GM19023 (cell line): ENCODE data around the gene SH2B2.

Experiments used
- ATAC-seq: cut with Tn5 transposase; IDR thresholded peaks from one replicate; pipeline ENCODE4 v1.9.1; 2021; ENCODE audit warnings: mild to moderate bottlenecking, moderate library complexity; ENCODE audit not compliant: unreplicated experiment

The SH2B2 gene

DNA sequence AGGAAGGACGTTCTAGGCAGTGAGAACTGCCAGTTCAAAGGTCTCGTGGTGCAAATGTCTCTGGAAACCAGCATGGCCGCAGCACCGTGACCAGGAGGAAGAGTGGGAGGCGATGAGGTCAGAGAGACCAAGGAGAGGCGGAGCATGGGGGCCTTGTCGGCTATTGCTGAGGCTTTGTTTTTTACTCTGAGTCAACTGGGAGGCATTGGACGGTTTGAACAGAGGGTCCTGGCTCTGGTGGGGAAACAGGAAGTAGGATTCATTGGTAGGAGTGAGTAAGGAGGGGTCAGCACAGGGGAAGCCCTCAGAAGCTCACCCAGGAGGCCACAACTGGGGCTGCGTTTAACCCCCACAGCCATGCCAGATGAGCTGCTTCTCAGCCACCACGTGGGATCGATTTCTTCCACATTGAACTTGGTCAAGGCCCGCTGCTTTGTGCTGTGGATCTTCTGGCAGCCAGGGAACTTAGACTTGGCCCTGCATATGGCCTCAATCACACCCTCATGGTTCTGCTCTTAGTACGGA, 22.2 kb upstream of the SH2B2 start:
- ATAC-seq = no peak

DNA sequence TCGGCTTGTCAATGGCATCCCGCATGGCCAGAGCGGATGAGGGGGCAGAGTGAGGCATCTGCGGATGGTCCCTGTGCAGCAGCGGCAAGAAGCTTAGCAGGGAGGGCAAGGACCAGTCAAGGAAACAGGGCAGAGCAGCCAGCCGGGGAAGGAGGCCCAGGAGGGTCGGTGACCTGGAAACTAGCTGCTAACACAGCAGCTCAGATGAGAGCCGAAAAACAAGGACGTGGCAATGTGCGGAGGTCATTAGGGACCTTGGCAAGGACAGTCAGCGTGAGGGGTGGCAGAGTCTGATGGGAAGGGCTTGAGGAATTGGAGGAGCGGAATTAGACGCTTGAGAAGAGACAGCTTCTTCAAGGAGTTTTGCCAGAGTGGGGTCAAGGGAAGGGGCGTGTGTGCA, 20.1 kb upstream of the SH2B2 start:
- no peak for ATAC-seq

DNA sequence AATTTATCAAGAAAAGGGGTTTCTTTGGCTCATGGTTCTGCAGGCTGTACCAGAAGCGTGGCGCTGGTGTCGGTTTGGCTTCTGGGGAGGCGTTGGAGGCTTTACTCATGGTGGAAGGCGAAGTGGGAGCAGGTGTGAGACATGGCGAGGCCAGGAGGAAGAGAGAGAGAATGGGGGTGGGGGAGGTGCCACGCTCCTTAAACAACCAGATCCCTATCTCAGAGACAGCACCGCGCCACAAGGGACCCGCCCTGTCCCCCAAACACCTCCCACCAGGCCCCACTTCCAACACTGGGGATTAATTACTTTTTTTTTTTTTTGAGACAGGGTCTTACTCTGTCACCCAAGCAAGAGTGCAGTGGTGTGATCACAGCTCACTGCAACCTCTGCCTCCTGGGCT, 18.0 kb upstream of the SH2B2 start:
- no peak for ATAC-seq

DNA sequence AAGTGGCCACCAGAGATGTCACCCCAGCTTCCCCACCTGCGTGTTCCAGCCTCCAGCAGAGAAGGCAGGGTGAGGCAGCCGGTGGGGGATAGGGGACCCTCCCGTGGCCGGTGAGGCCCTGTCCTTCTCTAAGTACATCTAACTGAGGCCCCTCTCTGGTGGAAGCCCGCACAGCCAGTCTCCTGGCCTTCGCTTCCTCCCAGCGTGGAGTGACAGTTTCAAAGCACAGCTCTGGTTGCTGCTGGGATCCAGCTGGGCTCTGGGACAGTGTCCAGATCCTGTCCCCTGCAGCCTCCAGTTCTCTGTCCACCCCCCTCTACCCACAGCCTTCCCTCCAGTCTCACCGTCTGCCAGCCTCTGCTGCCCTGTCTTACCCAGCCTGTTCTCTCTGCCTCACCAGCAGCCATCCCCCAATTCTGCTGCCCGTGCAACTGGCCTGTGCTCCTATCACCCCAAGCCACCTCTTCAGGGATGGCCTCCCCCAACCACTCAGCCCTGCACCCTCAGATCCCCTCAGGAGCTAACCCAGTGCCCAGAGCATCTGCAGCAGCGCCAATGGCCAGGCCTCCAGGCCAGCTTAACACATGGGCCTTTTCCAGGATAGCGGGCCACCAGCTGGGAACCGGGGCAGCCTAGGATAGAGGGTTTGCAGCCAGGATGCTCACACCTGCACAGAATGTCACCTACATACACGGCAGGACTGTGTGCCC, 16.3 kb upstream of the SH2B2 start:
- ATAC-seq = no peak

DNA sequence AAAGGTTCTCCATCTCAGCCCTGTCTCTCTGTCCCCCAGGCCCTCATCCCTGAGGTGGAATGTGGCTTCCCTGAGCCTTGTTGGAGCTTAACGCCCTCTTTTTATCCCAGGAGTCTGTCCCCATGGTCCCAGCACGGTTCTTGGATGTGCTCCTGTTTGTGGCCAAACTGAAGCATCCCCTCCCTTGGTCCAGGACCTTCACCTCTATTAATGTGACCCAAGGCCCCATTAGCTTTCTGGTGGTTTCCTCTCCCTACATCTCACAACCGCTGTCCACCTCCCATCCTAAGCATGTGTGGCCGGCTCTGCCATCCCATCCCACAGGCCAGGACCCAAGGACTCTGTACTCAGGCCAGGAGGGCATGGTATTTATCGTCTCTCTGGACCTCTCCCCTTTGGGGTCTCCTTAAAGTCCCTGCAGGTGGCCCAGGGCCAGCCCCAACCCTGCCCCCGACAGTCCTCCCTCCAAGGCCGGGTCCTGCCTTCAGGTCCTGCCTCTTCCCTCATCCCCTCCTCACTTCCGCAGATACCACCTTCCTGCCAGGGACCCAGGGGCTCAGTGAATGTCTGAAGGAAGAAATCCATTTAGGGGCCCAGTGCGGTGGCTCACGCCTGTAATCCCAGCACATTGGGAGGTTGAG, 15.4 kb upstream of the SH2B2 start:
- ATAC-seq = no peak

DNA sequence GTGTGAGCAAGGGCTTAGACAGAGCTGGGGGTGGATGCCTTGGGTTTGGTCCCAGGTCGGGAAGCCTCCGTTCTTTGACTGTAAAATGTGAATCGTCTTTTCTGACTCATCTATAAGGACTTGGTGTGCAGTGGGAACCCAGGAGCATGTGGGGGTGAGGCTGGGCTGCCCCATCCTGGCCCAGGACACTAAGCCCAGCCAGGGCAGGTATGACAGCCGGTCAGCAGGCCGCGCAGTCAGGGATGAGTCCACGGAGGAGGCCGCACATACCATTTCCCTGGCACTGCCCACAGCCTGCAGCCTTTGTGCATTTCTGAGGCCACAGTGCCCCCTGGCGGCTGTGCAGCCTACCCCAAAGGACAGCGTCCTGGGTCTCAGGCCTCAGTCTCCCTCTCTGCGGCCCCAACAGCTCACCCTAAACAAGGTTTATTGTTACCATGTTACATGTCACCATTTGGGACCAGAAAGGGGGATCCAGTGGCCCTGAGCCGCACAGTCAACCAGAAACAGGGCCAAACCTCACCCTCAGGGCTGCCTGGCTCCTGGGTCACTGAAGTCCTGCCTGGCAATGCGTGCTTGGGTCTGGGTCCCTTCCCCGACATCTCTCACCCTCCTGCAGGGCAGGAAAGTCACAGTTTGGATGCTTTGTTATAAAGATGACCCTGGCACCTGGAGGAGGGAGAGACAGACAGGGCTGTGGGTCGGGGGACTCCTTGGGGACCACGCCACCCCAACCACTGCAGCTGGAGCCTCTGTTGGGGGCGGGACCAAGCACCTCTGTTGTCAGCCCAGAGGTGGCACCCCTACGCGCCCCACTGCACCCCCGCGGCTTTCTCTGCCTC, 14.4 kb upstream of the SH2B2 start:
- peak; percentile 63 for ATAC-seq

DNA sequence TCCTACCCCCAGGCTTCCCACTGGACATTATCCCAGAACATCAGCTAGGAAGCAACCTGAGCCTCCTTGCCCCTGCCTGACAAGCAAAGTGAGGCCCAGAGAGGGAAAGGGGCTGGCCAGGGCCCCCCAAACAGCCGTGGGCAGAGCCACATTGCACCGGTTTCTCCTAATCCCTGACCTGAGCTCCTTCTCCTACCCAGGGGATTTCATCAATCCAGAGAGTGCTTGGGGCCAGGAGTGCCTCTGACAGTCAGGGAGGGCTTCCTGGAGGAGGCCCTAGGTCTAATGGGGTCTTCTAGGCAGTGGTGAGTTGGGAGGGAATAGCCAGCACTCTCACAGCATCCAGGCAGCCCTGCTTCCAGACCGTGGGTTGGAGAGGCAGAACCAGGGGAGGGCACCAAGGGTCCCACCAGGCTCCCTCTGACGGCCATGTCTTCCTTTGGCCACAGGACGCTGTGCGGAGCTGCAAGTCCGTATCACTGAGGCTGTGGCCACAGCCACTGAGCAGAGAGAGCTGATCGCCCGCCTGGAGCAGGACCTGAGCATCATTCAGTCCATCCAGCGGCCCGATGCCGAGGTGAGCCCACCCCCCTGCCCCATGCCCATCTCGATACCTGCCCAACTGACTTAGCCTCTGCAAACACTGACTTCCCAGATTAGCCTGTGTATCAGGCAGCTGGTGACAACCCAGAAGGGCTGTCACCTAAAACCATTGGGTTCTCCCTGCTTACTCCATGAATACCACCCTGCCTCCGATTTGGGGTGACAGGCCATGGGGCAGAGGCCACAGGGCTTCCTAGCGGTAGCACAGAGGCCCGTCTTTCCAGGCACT, 13.5 kb upstream of the SH2B2 start:
- ATAC-seq = no peak

DNA sequence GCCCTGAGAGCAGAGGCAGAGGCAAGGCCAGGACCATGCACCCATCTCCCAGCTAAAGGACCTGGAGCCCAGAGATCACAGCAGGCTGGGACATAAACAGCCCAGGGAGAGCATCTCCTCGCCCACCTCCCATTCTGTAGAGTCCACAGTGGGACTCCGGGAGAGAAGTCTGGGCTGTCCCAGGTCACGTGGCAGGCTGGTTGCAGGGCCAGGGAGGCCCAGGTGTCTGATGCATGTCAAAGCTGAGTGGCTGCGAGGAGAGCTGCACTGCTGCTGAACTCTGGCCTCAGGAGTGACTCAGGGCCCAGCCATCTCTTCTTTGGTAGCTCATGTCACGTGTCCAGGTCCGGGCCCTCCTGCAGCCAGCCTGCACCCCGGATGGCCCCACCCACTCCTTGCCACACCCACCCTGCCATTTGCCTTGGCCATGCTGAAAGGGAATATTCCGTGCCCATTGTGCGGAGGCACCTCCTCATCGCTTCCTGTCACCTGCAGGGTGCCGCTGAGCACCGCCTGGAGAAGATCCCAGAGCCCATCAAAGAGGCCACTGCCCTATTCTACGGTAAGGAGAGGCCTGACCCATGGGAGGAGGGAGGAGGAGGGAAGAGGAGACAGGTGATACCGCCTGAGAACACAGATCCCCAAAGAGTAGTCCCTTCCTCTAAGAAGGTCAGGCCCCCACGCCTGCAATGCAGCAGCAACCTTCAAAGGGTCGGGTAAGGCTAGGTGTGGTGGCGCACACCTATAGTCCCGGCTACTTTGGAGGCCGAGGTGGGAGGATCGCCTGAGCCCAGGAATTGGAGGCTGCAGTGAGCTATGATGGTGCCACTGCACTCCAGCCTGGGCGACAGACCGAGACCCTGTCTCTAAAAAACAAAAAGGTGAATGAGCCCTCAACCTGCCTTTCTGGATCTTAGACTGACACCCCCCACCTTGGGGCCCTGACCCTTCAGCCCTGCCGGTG, 12.6 kb upstream of the SH2B2 start:
- no peak for ATAC-seq

DNA sequence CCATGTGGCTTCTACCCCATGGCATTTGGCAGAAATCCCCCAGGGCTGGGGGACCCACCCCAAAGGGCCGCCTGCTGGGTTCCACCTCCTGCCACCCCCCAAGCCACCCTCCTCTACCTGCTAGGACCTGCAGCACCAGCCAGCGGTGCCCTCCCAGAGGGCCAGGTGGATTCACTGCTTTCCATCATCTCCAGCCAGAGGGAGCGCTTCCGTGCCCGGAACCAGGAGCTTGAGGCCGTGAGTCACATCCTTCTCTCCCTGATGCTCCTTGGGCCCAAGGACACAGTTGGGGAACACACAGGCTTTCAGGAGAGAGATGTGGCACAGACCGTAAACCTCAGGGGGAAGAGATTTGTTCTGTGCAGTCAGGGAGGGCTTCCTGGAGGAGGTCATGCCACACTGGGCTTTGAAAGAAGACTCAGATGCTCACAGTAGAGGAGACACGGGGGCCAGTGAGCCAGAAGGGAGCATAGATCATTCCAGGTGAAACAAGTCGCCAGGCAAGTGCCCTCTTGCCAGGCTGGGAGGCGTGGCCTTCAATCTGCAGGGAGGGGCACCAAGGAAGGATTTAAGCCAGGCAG, 11.5 kb upstream of the SH2B2 start:
- no peak for ATAC-seq

DNA sequence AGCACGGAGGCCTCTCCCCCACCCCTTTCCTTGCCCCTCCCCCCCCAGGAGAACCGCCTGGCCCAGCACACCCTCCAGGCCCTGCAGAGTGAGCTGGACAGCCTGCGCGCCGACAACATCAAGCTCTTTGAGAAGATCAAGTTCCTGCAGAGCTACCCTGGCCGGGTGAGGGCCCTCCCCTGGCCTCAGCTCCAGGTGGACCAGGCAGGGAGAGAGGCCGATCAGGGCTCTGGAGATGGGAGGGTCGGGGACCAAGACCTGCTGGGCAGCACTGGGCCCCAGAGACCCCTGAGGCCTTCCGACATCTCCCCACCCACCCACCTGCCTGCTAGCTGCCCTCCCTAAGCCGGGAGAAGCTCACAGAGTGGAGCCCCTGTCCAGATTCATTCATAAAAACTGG, 8.8 kb upstream of the SH2B2 start:
- ATAC-seq = no peak

DNA sequence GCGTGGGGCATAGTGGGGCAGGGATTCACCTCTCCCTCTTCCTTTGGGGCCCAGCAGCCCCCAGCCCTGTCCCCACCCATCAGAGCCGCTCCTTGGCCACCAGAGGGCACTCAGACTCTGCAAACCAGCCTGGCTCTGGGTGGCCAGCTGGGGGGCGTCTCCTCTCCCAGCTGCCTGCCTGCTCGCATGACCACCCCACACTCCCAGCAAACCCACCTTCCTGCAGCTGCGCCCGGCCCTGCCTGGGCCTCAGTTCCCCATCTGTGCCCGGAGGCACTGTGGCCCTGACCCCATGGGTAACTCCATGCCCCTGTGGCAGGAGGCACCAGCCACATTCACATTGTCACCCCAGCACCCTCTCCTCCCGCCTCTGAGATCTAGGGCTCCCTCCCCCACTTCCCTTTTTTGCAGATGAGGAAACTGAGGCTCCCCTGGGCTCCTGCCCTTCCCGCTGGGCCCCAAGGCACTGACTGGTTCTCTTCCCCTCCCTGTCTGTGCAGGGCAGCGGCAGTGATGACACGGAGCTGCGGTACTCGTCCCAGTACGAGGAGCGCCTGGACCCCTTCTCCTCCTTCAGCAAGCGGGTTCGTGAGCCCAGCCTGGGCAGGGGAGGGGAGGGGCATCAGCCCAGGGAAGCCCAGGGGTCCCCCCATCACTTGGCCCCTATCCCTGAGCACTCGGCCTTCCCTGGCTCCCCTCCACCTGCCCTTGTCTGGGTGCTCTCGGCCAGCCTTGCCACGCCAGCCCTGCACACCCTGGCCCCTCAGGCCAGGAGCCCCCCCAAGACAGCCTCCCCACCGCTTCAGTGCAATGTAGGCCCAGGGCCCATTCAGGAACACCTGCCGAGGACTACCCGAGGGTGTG, 6.9 kb upstream of the SH2B2 start:
- peak; percentile 59 for ATAC-seq

DNA sequence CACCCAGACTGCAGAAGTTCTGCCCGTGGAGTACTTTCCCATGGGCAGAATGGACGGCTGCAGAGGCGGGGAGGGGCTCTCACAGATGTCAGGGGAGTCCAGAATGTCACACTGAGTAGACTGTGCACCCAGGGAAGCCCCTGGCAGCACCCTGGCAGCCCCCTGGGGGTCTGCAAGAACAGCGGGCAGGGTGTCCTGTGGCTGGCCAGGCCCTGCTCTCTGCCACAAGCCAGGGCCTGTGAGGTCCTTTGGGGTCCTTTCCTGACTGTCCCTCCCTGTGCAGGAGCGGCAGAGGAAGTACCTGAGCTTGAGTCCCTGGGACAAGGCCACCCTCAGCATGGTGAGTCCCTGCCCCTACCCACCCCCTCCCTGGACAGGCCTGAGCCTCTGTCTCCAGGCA, 6.1 kb upstream of the SH2B2 start:
- ATAC-seq = no peak

DNA sequence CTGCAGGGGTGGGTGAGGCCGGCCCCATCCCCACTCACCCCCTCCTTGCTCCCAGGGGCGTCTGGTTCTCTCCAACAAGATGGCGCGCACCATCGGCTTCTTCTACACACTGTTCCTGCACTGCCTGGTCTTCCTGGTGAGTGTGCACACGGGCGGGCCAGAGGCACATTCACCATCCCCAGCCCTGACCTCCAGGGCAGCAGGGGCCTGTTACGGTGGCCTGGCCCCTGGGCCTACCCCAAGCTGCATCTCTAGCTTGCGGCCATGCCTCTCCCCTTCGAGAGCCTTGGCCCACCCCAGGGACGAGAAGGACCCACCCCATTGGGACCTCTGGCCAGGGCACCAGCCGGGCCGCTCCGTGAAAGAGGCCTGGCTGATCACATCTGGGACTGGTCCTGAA, 4.9 kb upstream of the SH2B2 start:
- no peak for ATAC-seq

DNA sequence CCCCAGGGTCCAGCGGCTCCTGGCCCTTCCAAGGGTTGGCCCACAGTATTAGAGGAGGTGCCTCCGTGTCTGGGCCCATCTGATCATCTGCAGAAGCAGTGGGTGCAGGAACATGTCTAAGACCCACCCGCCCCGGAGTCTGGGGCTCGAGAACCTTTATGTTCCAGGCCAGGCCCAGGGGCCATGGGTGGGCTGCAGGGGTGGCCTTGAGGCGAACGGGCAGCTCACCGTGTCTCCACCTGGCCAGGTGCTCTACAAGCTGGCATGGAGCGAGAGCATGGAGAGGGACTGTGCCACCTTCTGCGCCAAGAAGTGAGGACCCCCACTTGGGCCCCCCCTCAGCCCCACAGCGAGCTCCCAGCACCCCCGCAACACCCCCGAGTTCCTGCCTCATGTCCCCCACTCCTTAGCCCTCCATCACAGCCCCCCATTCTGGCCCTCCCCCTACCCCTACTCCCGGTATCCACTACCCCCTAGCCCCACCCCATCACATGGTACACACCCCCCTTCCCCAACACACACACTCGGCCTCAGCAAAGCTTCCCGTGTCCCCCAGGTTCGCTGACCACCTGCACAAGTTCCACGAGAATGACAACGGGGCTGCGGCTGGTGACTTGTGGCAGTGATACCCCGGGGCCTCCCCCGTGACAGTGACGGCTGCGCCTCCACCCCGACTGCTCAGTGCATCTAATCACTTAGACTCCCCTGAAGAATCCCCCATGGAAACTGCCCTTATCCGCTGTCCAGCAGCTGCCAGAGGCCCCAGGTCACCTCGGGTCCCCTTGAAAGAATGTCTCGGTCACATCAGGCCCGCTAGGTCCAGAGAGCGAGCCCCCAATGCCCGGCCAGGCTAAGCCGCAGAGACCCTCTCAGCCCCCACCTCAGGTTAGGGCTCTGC, 4.0 kb upstream of the SH2B2 start:
- no peak for ATAC-seq

DNA sequence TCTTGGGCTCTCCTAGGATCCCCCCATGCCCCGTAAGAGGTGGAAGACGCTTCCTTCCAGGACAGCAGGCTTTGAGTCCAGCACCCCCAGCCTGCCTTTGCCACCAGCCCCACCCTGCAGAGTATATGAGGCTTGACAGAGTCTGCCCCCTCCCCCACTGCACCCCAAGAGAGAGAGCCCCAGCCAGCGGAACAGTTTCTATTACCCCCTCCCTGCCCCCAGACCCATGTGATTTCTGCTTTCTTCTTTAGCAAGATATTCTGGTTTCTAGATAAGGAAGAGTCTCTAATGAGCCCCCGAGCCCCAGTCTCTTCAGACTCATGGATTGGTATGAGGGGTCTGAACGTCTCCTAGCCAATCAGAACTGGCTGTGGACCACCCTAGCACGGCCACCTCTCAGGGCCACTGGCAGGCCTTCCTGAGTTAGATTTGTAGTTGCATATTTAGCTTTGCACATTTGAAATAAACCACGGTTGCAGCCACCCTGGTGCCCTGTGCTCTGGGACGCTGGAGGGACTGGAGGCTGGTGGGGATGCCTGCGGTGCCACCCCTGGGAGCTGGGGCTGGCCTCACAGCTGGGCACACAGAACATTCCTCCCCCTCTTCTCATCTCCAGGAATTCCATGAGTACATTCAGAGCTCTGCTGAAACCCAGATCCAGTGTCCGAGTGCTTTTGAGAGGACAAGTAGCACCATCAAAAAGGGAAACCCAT, 3.0 kb upstream of the SH2B2 start:
- no peak for ATAC-seq

DNA sequence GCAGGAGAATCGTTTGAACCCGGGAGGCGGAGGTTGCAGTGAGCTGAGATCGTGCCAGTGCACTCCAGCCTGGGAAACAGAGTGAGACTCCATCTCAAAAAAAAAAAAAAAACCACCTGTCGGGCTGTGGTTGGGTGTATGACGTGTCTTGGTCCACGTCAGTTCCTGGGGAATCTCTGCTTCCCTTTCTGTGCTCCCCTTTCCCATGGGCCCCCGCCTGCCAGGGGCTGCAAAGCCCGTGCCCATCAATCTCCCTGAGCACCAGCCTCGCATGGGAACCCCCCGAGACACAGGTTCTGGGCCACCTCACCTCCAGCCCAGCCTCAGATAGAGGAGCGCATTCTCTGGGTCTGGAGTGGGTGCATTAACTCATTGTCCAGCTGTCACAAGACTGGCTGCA, 2.3 kb upstream of the SH2B2 start:
- ATAC-seq = no peak
